Activated gamma-delta T cell treated with Interleukin-2 at 50 U/mL for 16 hours (primary cell): Measurements from ENCODE around the gene UROC1.

ENCODE experiments used
- DNase-seq: peaks from one replicate; pipeline ENCODE4 v3.0.0-alpha.2; 2020

The UROC1 gene

GRCh38 chr3:126456766-126457388, 60.7 kb downstream of the UROC1 start:
- no peak for DNase-seq

- DNase-seq: no peak
These were observed 61.4 kb downstream of the UROC1 start for GRCh38 chr3:126456211-126456610.

DNA sequence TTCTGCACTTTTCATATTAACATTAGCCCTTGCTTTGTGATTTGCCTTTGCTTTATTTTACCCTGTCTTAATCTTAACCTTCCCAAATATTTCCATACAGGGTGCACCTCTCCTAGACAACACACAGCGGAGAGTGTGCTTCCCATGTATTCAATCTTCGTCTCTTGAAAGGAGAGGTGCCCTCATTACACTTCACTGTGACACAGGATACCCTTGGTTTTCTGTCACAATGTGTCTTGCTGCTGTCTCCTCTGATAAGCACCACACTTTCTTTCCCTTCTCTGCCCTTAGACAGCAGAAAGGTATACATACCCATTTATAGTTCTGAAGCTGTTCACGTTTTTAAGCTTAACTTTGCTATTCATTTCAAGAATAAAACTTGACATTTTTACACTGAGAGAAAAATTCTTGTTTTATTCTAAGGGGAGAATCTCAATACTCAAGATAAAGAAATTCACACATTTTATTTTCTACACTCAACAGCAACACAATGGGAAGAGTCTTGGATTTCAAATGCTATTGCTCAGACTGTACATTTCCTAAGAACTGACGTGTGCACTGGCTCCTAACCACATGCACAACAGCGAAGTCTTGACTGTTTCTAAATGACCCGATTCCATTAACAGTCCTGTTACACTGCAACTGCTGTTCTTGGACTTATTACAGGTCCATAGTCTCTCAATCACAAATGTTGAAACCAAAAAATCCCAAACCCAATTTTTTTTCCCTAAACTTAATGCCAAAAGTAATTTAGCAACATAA, 63.0 kb downstream of the UROC1 start:
- no peak for DNase-seq

DNA sequence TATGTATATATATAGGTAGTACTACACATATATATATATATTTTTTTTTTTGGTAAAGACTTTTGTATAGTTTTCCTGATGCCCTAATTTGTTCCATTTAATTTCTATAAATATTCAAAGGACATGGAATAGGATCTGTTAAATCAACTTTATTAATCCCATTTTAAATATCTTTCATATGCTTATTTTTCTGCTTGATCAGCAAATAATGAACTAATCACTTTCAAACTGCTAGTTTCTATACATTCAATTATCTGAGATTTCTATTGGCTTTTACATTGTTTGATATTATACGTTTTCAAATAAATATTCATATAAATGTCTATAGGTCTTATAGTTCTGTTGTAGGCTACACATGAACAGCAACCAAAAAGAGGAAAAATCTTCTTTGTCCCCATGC, 63.5 kb downstream of the UROC1 start:
- DNase-seq: no peak

GRCh38 chr3:126452213-126452612, 65.4 kb downstream of the UROC1 start:
- DNase-seq: no peak

GRCh38 chr3:126451511-126451910, 66.1 kb downstream of the UROC1 start:
- DNase-seq: no peak

DNA sequence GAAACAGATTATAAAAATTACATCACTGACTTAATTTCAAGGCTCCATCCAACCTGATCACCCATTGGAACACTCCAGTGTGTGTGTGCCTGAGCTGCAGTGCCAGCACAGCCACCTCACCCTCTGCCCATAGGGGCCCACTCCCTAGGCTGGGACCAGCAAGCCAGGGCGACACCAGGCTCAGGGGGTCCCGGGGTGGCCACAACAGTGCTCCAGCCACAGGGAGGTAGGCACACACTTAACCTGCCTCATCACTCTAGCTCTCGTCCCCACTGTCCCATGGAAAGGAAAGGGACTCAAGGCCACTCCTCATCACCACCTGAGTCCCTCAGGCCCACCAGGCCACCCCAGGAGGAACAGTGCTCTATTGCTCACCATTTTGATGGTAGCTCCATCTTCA, 66.8 kb downstream of the UROC1 start:
- no peak for DNase-seq

GRCh38 chr3:126450219-126450618, 67.4 kb downstream of the UROC1 start:
- DNase-seq: no peak

GRCh38 chr3:126449621-126450051, 67.9 kb downstream of the UROC1 start:
- no peak for DNase-seq

DNA sequence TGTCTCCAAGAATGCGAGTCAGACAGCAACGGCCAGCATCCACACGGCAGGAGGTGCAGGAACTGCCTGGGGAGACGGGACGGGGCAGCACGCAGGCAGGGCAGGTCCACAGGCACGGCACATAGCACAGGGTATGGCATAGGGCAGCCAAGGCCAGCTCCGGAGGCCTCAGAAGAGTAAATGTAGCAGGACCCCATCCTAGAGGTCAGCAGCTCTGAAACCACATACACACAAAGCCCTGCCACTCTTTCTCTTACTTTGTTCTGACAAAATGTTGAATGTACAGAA, 68.7 kb downstream of the UROC1 start:
- DNase-seq: no peak

GRCh38 chr3:126448136-126448892, 69.3 kb downstream of the UROC1 start:
- no peak for DNase-seq

GRCh38 chr3:126447456-126448106, 70.0 kb downstream of the UROC1 start:
- no peak for DNase-seq

GRCh38 chr3:126446791-126447190, 70.8 kb downstream of the UROC1 start:
- no peak for DNase-seq

DNA sequence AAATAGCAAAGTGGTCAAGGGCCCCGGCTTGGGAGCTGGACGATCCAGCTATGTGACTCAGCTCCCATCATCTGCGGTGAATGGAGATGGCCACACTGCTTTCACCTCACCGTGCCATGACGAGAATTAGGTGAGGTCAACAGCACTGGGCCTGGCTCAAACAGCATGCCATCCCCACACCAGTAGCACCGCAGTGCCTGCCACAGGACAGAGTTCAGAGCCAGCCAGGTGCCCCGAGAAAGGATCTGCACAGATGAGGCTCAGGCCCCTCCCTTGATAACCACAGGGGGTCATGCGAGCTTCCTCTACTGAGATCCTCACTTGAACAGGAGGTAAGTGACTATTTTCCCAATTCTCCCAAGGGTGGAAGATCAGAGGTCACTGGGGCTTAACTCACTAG, 71.3 kb downstream of the UROC1 start:
- DNase-seq: no peak

GRCh38 chr3:126445506-126445905, 72.1 kb downstream of the UROC1 start:
- no peak for DNase-seq

- no peak for DNase-seq
These were observed 74.7 kb downstream of the UROC1 start for GRCh38 chr3:126442856-126443242.

- no peak for DNase-seq
These were observed 75.3 kb downstream of the UROC1 start for GRCh38 chr3:126442094-126442855.

DNA sequence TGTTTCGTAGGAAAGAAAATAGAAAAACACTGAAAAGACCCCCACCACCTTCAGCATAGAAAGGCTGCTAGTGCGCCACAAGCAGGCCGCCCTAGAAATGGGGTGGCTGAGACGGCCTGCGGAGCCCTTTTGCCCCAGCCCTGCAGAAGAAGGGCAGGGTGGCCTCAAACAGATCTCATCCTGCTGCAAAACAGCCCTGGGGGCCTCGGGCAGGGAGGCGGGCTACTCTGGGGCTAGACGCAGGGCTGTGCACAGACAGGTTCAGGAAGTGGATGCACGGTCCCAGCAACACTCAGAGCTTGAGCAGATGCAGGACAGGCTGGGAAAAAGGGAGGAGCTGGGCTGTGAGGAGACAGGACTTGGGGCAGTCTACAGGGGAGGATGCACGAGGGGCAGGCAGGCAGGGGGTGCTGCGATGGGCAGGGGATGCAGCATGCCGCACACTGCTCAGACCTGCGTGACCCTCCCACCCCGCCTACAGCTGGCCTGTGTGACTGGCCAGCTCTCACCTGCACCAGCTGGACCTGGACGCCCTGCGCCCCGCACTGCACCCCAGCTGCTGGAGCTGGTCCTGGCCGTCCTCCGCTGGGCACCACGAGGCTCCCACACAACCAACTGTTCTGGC, 76.2 kb downstream of the UROC1 start:
- no peak for DNase-seq

GRCh38 chr3:126440709-126440995, 76.9 kb downstream of the UROC1 start:
- no peak for DNase-seq

DNA sequence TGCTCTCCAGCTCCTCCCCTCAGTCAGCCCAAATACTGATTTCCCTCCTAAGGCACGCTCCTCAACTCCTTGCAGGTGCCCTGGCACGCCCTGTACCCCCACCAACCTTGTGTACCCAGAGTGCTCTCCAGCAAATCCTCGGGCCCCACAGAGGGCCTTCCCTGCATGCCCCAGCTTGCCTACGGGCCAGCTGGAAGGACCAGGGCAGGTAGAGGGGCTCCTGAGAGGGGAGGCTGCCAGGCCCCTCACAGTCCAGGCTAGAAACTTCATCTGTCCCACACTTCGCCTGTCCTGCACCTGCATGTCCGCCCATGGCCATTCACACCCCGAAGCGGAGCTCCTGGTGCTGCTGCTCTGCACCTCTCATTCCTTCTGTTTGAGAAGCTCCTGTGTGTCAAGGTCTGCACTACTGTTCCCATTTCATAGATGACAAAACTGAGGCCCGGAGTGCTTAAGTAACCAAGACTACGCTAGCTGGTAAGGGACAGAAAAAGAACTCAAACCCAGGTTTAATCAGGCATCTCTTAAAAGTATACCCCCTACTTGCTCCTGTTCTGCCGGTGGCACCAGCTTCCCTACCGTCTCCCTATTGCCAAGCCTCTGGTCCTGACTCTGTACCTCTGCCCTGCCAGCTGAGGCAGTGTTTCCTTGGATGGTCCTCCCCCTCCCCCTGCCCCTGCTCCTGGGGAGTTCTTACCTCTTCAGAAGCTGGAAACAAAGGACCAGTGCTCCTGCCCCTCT, 77.4 kb downstream of the UROC1 start:
- DNase-seq: no peak

- DNase-seq: no peak
These were observed 78.1 kb downstream of the UROC1 start for GRCh38 chr3:126439346-126439967.
